ENCODE results near the gene CFAP251. TPM values are rescaled to one million over a fixed set of nuclear protein-coding genes. Genes with fewer than 3 reads are reported as not detected.

Gene CFAP251
- total and polyA plus RNA-seq, 2 of the 8 experiments (the other 6 are each of a cell fraction or from before 2014, with no cell fraction given): 1.8 to 2.9 TPM

DNA sequence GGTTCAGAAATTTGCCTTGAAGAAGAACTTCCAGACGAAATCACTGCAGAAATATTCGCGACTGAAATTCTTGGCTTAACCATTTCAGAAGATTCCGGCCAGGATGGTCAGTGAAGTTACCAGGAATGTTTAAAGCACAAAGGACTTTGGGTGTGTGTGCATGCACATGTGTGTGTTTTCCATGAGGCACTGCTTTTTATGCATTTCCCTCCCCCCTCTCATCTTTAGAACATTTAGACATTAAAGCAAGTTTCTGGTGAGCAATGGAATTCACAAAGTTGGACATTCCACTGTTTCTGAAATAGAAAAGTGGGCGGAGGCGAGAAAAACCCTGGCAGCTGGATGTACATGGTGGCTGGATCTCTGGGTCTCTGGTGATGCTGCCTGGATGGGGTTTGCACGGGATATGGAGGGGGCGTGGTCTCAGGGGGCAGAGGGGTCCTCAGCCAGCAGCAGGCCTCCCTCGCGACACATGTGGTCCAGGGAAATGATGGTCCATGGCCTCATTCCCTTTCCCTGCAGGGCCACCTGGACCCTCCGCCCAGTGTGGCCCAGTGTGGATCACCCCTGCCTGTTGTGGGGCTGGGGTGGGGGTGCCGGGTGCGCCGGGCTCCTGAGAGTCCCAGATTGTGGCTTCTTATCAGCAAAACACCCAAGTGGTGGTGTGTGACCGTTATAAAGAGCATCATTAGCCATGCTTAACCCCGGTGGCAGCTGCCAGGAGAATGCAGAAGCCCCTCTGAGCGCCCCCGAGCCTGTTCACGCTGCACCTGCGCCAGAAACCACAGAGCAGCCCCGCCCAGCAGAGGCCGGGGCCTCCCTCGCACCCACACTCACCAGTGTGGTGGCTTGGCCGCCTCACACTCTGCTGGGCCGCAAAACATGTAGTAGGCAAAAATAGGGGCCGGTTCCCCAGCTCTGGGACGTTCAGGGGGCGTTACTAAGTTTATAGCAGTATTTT lies 85.5 kb downstream of the CFAP251 start:
- H3K79me1 ChIP-seq (ENCODE audit: low read depth, low read length): no peaks in the 10 kb centered on the region
- H3K79me2 ChIP-seq (ENCODE audit: control insufficient read depth in 1 of 2, insufficient read depth in 2 of 2, low read length in 2 of 2): no peaks in the 10 kb centered on the region
- H3K23ac ChIP-seq (ENCODE audit: insufficient read length): no peak overlapping the region
- no peak overlapping the region for H2AFZ ChIP-seq (ENCODE audit: low read length)
- FAIRE-seq (no peak), DNase-seq (ENCODE audit: low read depth in 1 of 2, low spot score in 2 of 2) (no peak)
- H3K18ac ChIP-seq (ENCODE audit: extremely low read depth, low read length): no peak overlapping the region
- no peak overlapping the region; the same call in 1 of the 2 replicates for H4K8ac ChIP-seq (ENCODE audit: extremely low read depth, insufficient read depth, low read length)
- H3K14ac ChIP-seq (ENCODE audit: insufficient read length): no peak overlapping the region
- no peak overlapping the region for H2BK120ac ChIP-seq (replicated peaks; ENCODE audit: low read depth, low read length)
- no peaks in the 10 kb centered on the region for H3K23me2 ChIP-seq (ENCODE audit: low read depth, low read length)
- ChIA-PET CTCF (ENCODE audit: partially characterized antibody) (interaction anchor here (0.8 kb wide), 2 partner anchors 28 to 89 kb away, joined by 3 to 4 read pairs; no protein-coding TSS in a partner anchor), POLR2A (ENCODE audit: partially characterized antibody) (interaction anchor here (1.3 kb wide), 1 partner anchor 17 kb away, joined by 4 read pairs; no protein-coding TSS in a partner anchor)
- no peaks in the 10 kb centered on the region for H3K27me3 ChIP-seq (replicated peaks in 1 of 4; ENCODE audit: control insufficient read depth in 3 of 4, extremely low read depth in 1 of 4, insufficient read depth in 3 of 4, low read length in 3 of 4)
- no peak overlapping the region for H4K91ac ChIP-seq (replicated peaks; ENCODE audit: insufficient read length, low read length)
- no peak overlapping the region for H3K4ac ChIP-seq (replicated peaks; ENCODE audit: insufficient read length, low read depth, low read length)
- H4K20me1 ChIP-seq (replicated peaks in 1 of 2; ENCODE audit: control insufficient read depth in 1 of 2, insufficient read depth in 2 of 2, low read length in 2 of 2): no peaks in the 10 kb centered on the region
- H4K5ac ChIP-seq (ENCODE audit: insufficient read length, low read depth, low read length): no peak overlapping the region
- H3K4me3 ChIP-seq (ENCODE audit: extremely low read depth in 1 of 4, insufficient read depth in 2 of 4, low read depth in 3 of 4, low read length in 4 of 4): no peak overlapping the region
- 90% methylated on average over 27 of the region's 28 CpGs; no CpG with 5 or more reads in 1 of the 2 experiments for WGBS, 2 experiments (ENCODE audit: extremely low coverage in 1 of 2, insufficient coverage in 1 of 2, insufficient read length in 1 of 2, insufficient replicate concordance in 2 of 2, low coverage in 1 of 2, low lambda C conversion rate in 2 of 2, missing lambda C conversion rate in 1 of 2)
- no peak overlapping the region for H2BK5ac ChIP-seq (ENCODE audit: low read depth, low read length)
- no peak overlapping the region for H2BK15ac ChIP-seq (ENCODE audit: low read length)
- H3K9me3 ChIP-seq (ENCODE audit: insufficient read depth in 2 of 2, low read depth in 1 of 2, low read length in 1 of 2): no peaks in the 10 kb centered on the region
- H3K36me3 ChIP-seq (ENCODE audit: control insufficient read depth in 2 of 4, insufficient read depth in 4 of 4, low read length in 3 of 4): no peaks in the 10 kb centered on the region
- peaks cover 0 to 3% (median 0%) of the 10 kb centered on the region in 4 experiments; a peak in 2 of 7 replicates for H3K4me1 ChIP-seq (replicated peaks in 1 of 4; ENCODE audit: control insufficient read depth in 3 of 4, insufficient read depth in 4 of 4, low read length in 3 of 4)
- no peak overlapping the region for H3K27ac ChIP-seq (ENCODE audit: low read depth, low read length)
- H2BK12ac ChIP-seq (ENCODE audit: low read depth, low read length): no peak overlapping the region
- no peak overlapping the region for H3K56ac ChIP-seq (replicated peaks; ENCODE audit: insufficient read length, low read depth, low read length)
- H3K4me2 ChIP-seq (ENCODE audit: insufficient read depth in 1 of 2, low read depth in 2 of 2, low read length in 2 of 2): no peak overlapping the region
- no peak overlapping the region for H2BK20ac ChIP-seq (ENCODE audit: low read length)
- H3K9ac ChIP-seq (replicated peaks in 1 of 4; ENCODE audit: extremely low read depth in 1 of 4, low read depth in 3 of 4, low read length in 3 of 4): no peak overlapping the region
- H2AK5ac ChIP-seq (ENCODE audit: low read depth, low read length): no peak overlapping the region
- TF ChIP-seq CHD2 (IDR thresholded peaks at IDR 0.05; ENCODE audit: low read length) (no peak), SIX5 (IDR thresholded peaks at IDR 0.05; ENCODE audit: low read depth, low read length) (no peak), CBX5 (IDR thresholded peaks at IDR 0.05; ENCODE audit: low read depth, low read length) (no peak), GTF2F1 (IDR thresholded peaks at IDR 0.05; ENCODE audit: borderline replicate concordance, low read depth, low read length) (no peak), ASH2L (IDR thresholded peaks at IDR 0.05; ENCODE audit: low read length) (no peak), POLR2A (IDR thresholded peaks at IDR 0.05; ENCODE audit: control extremely low read depth in 1 of 2, low read depth in 2 of 2, low read length in 2 of 2) (no peak), BACH1 (IDR thresholded peaks at IDR 0.05; ENCODE audit: low read length) (no peak), BCL11A (IDR thresholded peaks at IDR 0.05; ENCODE audit: low read depth in 2 of 2, low read length in 2 of 2) (no peak), RNF2 (IDR thresholded peaks at IDR 0.05; ENCODE audit: borderline replicate concordance, low read depth, low read length, missing control alignments, poor library complexity, severe bottlenecking) (no peak), HDAC2 (IDR thresholded peaks at IDR 0.05; ENCODE audit: borderline replicate concordance in 1 of 2, low read depth in 2 of 2, low read length in 2 of 2) (no peak), CBX8 (IDR thresholded peaks at IDR 0.05; ENCODE audit: borderline replicate concordance, low read depth, low read length) (no peak), FOSL1 (IDR thresholded peaks at IDR 0.05; ENCODE audit: insufficient read depth, low read depth, low read length) (no peak)

Data from H1 (cell line).